GM21737 (cell line): ENCODE results near the gene RAI1.

Experiments
- ATAC-seq: cut with Tn5 transposase; IDR thresholded peaks from one replicate; pipeline ENCODE4 v1.9.1; 2021; ENCODE audit warnings: mild to moderate bottlenecking, moderate library complexity; ENCODE audit not compliant: unreplicated experiment

Gene RAI1

GRCh38 chr17:17745476-17746455 is 64.5 kb downstream of the RAI1 start:
- ATAC-seq, result no peak

GRCh38 chr17:17748179-17748578 is 66.9 kb downstream of the RAI1 start:
- ATAC-seq, result no peak

DNA sequence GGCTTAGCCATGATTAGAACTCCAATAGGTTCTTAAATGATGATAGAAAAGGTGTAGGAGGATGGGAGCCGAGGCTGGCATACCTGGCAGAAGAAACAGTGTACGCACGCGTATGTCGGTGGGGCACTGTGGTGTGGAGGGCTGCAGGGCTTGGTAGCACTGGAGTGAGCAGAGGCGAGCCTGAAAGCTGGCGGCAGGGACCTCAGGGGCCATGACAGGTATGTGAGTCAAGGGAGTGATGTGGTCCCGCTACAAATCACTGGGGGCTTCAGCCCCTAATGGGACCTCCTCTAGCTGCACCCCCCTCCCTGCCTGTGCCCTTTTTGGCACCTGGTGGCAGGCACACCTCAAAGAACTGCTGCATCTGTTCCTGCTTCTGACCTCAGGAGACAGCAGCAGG is 67.3 kb downstream of the RAI1 start:
- ATAC-seq, result no peak

DNA sequence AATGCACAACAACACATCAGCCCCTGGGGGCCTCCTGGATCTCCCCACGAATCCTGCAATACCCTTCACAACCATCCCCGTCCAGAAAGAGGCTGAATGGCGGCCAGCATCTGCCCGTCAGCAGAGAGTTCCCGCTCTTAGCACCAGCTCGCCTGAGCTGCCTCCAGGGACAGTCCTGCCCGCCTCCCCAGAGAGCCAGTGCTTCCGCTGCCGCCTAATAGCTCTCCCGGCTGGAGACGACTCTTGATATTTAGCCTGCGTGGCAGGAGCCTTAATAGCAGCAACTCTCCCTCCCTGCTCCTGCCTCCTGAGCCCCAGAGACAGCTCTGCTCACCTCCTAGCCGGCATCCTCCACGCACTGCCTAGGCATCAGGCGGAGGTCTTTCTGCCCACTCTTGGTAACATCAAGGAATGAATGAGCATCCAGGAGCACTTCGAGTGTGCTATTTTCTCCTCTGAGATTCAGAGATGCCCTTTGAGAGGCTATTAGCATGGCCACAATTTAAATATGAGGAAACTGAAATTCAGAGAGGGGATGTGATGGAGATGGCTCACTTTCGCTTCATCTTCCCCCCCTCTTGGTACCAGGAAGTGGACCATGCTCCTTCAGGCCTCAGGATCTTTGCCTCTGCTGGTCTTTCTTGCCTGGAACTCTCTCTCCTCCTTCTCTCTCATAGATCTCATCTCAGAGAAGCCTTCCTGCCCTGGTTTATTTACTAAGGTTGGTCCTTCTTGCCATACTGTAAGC is 67.9 kb downstream of the RAI1 start:
- ATAC-seq, result no peak

DNA sequence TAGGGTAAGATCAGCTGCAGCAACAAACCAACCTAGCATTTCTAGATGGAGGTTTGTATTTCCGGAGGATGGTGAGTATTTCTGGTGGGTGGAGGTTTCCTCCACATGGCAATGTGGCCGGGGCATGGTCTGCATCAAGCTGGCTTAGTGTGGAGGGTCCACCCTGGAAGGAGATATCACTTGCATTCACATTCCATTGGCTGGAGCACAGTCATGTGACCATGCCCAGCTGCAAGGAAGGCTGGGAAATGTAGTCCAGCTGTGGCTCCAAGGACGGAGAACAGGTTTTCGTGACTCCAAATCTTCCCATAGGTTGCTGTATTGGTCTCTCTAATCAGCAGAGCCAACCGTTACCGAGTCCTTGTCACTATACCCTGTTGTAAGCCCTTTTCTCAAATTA is 68.7 kb downstream of the RAI1 start:
- no peak for ATAC-seq

DNA sequence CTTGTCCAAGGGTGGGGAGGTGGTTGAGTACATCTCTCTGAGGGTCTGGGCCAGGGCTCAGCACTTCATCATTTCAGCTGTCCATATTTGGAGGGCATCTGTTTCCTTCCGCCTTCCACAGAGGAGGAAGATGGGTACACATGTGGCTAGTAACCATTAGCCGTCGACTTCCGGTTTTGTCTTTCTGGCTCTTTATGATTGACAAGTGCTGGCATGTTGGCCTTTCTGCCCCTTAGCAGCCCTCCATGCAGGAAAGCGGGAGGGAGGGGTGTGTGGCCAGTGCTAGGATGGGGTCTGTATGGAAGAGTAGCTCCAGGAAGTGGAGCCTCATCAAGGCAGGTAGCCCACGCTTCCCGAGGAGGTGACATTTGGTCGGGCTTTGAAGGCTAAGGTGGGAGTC is 69.6 kb downstream of the RAI1 start:
- no peak for ATAC-seq

DNA sequence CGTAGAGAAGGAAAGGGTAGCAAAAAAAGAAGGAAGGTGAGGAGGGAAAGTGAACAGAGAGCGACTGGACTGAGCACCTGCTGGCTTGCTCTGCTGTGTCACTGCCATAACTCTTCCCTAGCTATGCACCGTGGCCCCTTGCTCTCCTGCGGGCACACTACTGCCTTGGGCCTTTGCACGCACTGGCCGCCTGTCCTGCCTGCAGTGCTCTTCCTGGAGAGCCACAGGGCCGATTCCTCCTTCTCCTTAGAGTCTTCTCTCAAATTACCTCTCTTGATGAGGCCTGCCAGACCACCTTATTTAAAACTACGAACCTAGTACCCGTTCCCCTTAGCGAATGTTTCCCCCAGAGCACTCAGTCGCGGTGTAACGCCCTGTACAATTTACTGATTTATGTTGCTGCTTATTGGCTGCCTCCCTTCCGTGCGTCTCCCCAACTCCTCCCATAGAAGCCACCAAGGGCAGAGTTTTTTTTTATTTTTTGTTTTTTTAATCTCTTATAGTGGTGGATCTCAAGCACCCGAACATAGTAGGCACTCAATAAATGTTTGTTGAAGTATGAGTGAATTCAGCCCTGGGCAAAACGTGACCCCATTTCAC is 70.3 kb downstream of the RAI1 start:
- ATAC-seq, result no peak

DNA sequence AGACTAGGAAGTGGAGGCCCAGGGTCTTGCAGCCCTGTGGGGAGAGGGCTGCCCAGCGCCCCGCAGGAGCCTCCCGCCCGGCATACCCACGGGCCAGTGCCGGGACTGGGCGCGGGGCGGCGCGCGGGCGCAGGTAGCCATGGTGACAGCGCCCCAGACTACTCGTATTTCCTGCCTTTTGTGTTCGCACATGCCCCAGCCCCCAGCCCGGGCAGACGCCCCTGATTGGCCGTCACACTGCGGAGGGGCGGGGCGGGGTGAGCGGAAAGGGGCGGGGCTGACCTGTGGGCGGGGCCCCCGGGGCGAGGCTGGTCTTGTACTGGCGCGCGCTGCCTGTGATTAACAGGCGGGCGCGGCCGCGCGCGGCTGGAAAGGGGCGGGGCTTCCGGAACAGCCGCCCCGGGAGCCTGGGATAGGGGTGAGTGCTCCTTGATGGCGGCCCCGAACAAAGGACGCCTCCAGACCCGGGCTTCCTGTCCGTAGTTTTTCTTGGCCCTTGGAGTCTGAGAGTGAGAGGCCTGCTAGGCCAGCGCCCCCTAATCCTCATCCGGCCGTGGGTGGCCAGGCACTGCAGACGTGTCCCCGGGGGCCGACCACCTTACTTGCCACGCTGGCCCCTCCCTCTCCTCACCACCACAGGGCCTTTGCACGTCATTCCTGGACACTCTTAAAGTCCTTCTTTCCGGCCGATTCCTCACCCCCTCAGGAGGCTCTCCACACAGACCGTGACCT is 71.0 kb downstream of the RAI1 start:
- ATAC-seq, result peak; percentile 77

GRCh38 chr17:17752821-17753321 is 71.6 kb downstream of the RAI1 start:
- ATAC-seq, result no peak

DNA sequence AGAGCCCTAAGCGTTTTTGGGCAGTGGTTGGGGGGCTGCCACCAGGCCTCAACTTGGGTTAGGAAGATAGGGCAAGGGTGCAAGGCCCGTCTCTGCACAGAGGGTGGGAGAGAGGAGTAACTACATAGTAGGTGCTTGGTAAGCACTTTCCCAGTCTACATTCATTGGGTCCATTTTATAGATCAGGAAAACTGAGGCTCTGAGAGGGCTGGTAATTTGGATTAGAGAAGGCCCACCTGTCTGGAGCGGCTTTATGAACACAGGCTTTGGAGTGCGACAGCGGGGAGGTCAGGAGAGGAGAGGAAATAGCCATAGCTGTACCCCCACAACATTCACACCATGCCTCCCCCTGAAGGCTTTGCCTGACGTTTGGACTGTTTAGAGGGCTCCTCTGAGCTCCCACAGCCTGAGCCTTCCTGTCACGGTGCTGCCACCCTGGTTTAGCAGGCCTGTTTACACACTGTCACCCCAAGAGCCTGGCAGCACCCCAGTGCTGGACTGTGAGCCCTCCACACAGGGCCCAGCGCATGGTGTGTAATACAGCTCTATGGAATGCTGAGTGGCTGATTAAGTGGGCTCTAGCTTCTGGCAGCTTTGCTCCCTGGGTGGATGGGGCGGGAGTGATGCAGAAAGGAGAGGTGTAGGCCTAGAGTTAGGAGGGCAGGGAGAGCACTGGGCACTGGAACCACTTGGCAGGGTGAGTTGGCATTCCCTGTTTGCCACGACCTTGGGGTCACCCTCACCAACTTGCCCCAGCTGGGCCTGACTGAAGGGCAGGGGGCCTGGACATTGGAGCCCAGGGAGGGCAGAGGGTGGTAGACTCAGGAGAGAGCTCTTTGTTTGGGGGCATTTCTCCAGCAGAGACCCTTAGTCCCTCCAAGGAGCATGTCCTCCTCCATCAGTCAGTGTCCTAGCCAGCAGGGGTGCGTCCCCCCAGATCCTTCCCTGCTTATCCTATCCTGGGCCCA is 73.7 kb downstream of the RAI1 start:
- no peak for ATAC-seq

DNA sequence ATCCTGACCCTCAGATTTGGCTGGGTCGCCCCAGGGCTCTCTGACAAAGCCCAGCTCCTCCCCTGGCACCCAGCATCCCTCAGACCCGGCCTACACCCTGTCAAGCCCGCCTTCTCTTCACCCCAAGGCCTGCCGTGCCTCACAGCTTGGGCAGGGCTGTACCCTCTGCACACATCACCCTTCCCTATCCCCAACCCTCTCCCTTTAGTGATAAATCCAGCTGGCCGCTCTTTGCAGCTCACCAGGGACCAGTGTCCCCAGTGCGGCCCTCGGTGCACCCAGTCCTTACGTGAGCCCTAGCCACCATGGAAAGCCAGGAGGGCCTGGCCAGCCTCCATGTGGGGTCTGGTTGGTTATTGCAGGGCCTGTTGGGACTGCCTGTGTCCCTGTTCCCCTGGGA is 74.5 kb downstream of the RAI1 start:
- ATAC-seq, result no peak

GRCh38 chr17:17757391-17757791 is 76.1 kb downstream of the RAI1 start:
- no peak for ATAC-seq

GRCh38 chr17:17757956-17758845 is 76.9 kb downstream of the RAI1 start:
- no peak for ATAC-seq

DNA sequence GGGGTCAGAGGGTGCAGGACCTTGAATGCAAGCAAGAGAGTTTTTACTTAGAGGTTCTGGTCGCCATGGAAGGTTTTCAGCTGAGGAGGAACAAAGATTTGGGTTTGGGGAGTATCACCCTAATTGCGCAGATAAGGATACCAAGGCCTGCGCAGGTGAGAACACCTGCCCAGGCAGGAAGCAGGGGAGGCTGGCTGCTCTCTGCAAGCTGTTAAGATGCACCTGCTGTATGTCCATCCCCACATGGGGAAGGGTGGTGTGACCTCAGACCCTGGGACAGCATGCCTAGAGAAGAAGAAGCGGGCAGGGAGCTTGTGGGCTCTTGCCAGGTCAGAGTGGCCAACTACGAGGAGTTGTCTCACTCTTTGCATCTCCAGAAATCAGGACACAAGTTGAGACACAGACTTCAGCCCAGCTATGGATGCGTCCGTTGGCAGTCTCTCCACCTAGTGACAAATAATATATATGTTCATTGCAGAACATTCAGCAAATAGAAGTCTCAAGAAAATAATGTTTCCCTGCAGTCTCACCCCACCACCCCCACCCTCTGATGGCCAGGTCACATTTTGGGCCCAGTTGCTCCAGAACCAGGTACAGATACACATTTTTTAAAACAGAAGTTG is 77.8 kb downstream of the RAI1 start:
- no peak for ATAC-seq

GRCh38 chr17:17760350-17760749 is 79.1 kb downstream of the RAI1 start:
- ATAC-seq, result no peak

DNA sequence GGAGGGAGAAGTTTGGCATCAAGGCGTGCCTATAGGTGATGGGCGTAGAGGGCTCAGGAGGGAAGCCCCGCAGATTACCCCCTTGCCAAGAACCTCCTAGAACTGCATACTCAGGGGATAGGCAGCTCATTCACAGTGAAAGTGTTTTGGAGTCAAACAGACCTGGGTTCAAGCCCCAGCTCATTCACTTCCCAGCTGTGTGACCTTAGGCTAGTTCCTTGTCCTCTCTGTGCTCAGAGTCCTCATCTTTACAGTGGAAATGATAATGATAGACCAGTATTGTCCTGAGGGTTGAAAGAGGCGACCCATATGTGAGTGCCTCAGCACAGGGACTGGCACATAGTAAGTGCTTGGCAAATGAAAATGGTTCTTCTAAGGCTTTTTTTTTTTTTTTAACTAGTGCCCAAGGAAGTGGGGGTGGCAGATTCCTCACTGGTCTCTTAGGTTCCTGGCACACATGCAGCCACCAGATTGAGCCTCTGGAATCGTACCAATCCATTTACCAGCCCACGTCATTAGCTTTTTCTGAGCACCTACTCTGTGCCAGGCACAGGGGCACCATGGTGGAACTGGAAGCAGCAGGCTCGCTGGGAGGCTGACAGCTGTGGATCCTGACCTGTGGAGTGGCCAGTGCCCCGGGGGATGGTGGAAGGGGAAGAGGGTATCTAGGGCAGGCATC is 79.8 kb downstream of the RAI1 start:
- no peak for ATAC-seq

GRCh38 chr17:17761894-17762743 is 80.9 kb downstream of the RAI1 start:
- no peak for ATAC-seq
